Measurements from ENCODE around the gene WDR48. TPM values are rescaled to one million over a fixed set of nuclear protein-coding genes. Genes with fewer than 3 reads are reported as not detected.

Gene WDR48
- polyA plus RNA-seq, 1 donor (not counting 4 experiments of a cell fraction or from before 2014, with no cell fraction given), result 29.7 TPM

DNA sequence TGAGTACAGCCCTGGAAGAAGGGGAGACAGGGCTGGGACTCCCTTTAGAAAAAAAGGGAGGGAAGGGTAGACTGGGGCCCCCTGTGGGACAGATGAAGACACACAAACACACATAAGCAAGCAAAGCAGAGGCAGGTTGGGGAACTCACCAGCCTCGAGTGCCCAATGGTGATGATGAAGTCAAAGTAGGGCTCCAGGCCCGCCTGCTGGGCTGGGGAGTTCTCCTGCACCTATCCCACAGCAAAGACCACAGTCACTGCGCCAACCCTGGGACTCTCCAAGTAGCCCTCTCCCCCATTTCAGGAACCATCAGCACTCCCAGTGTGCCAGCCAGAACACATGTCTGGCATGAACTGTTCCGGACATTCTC lies 51.5 kb downstream of the WDR48 start:
- peaks cover 10% of the 10 kb centered on the region for H4K20me1 ChIP-seq (ENCODE audit: control insufficient read depth, extremely low read depth, insufficient read depth, low read length)
- DNase-seq (ENCODE audit: low read depth, low spot score) (no peak), FAIRE-seq (no peak)
- peaks cover 13 to 17% of the 10 kb centered on the region in 2 experiments for H3K36me3 ChIP-seq (ENCODE audit: control insufficient read depth in 2 of 2, extremely low read depth in 1 of 2, insufficient read depth in 2 of 2, low read length in 2 of 2)
- H3K4me2 ChIP-seq (ENCODE audit: control insufficient read depth, extremely low read depth, insufficient read depth, low read depth, low read length), result no peak overlapping the region
- no peaks in the 10 kb centered on the region for H3K9me3 ChIP-seq (ENCODE audit: control insufficient read depth, low read depth, low read length)
- no peaks in the 10 kb centered on the region for H3K27me3 ChIP-seq (ENCODE audit: control insufficient read depth, extremely low read depth, insufficient read depth, low read length)
- H3K9me1 ChIP-seq (ENCODE audit: control insufficient read depth, extremely low read depth, insufficient read depth, low read length), result peaks cover 2% of the 10 kb centered on the region
- dilution Hi-C loops (cut with MboI; ENCODE audit: extremely low pct_ligation_motif_present, low sequenced_read_pairs), result no loop called here
- peaks cover 15% of the 10 kb centered on the region for H3K4me1 ChIP-seq (ENCODE audit: control insufficient read depth, extremely low read depth, insufficient read depth, low read length)
- no peak overlapping the region for H3K27ac ChIP-seq (ENCODE audit: control insufficient read depth, insufficient read depth, low read length)
- no peak overlapping the region for H3K4me3 ChIP-seq (ENCODE audit: control insufficient read depth in 2 of 3, extremely low read depth in 1 of 3, insufficient read depth in 2 of 3, low read depth in 1 of 3, low read length in 3 of 3)
- no peak overlapping the region for H3K9ac ChIP-seq (ENCODE audit: control insufficient read depth, extremely low read depth, insufficient read depth, low read length)
- H3K79me2 ChIP-seq (ENCODE audit: control insufficient read depth, insufficient read depth, low read length), result peaks cover 40% of the 10 kb centered on the region
- H2AFZ ChIP-seq (ENCODE audit: control insufficient read depth, low read length), result no peak overlapping the region
- TF ChIP-seq, protein P1, sequence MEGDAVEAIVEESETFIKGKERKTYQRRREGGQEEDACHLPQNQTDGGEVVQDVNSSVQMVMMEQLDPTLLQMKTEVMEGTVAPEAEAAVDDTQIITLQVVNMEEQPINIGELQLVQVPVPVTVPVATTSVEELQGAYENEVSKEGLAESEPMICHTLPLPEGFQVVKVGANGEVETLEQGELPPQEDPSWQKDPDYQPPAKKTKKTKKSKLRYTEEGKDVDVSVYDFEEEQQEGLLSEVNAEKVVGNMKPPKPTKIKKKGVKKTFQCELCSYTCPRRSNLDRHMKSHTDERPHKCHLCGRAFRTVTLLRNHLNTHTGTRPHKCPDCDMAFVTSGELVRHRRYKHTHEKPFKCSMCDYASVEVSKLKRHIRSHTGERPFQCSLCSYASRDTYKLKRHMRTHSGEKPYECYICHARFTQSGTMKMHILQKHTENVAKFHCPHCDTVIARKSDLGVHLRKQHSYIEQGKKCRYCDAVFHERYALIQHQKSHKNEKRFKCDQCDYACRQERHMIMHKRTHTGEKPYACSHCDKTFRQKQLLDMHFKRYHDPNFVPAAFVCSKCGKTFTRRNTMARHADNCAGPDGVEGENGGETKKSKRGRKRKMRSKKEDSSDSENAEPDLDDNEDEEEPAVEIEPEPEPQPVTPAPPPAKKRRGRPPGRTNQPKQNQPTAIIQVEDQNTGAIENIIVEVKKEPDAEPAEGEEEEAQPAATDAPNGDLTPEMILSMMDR (optimal IDR thresholded peaks at IDR 0.05 in 1 of 3, IDR thresholded peaks at IDR 0.05 in 1 of 3, conservative IDR thresholded peaks at IDR 0.05 in 1 of 3; ENCODE audit: extremely low read depth in 1 of 3, insufficient read depth in 2 of 3, low read length in 3 of 3), result peak in 1 of 3 experiments; percentile 4
- no peak for TF ChIP-seq EZH2 (IDR thresholded peaks at IDR 0.05; ENCODE audit: low read length)

DNA sequence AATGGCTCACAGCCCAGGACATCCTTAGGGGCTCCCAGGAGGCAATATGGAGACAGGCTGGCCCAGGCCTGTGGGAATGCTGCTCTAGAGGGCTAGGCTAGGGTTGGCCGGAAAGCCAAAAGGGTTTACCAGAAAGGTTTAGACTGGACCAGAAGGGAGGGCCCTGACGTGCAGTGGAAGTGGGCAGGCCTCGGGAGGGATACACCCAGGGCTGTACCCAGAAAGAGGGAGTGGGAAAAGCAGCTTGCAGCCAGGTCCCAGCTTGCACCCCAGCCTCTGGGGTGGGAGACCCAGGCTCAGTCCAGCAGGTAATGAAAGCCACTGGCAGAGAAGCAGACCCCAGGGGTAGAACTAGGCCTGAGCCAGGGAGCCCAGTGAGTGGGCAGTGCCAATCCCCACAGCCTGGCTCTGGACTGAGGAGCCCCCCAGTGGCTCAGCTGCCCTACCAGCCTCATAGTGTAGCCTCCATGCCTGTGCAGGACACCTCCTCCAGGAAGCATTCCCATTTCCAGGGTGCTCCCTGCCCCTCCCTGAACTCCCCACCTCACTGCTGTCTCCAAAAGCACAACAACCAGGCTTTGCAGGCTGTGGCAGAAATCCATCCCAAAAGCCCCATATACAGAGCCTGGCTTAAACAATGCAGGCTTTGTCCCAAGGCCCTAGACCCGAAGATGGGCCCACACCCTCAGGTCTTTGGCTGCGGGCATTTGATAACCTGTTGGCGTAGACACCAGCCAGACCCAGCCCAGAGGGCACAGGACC lies 52.2 kb downstream of the WDR48 start:
- dilution Hi-C loops (cut with MboI; ENCODE audit: extremely low pct_ligation_motif_present, low sequenced_read_pairs), result no loop called here
- TF ChIP-seq, protein P1 (optimal IDR thresholded peaks at IDR 0.05 in 1 of 3, IDR thresholded peaks at IDR 0.05 in 1 of 3, conservative IDR thresholded peaks at IDR 0.05 in 1 of 3; ENCODE audit: extremely low read depth in 1 of 3, insufficient read depth in 2 of 3, low read length in 3 of 3), result no peak
- no peak for TF ChIP-seq EZH2 (IDR thresholded peaks at IDR 0.05; ENCODE audit: low read length)
- DNase-seq (ENCODE audit: low read depth, low spot score), result no peak
- Histone ChIP-seq H3K9me1 (ENCODE audit: control insufficient read depth, extremely low read depth, insufficient read depth, low read length) (peaks cover 2% of the 10 kb centered on the region), H4K20me1 (ENCODE audit: control insufficient read depth, extremely low read depth, insufficient read depth, low read length) (peaks cover 10% of the 10 kb centered on the region), H2AFZ (ENCODE audit: control insufficient read depth, low read length) (no peak overlapping the region), H3K4me2 (ENCODE audit: control insufficient read depth, extremely low read depth, insufficient read depth, low read depth, low read length) (no peak overlapping the region), H3K27me3 (ENCODE audit: control insufficient read depth, extremely low read depth, insufficient read depth, low read length) (no peaks in the 10 kb centered on the region), H3K4me3 (ENCODE audit: control insufficient read depth in 2 of 3, extremely low read depth in 1 of 3, insufficient read depth in 2 of 3, low read depth in 1 of 3, low read length in 3 of 3) (no peak overlapping the region), H3K36me3 (ENCODE audit: control insufficient read depth in 2 of 2, extremely low read depth in 1 of 2, insufficient read depth in 2 of 2, low read length in 2 of 2) (peaks cover 7 to 14% of the 10 kb centered on the region in 2 experiments), H3K4me1 (ENCODE audit: control insufficient read depth, extremely low read depth, insufficient read depth, low read length) (peaks cover 15% of the 10 kb centered on the region), H3K9ac (ENCODE audit: control insufficient read depth, extremely low read depth, insufficient read depth, low read length) (no peak overlapping the region), H3K9me3 (ENCODE audit: control insufficient read depth, low read depth, low read length) (no peaks in the 10 kb centered on the region), H3K27ac (ENCODE audit: control insufficient read depth, insufficient read depth, low read length) (no peak overlapping the region), H3K79me2 (ENCODE audit: control insufficient read depth, insufficient read depth, low read length) (peaks cover 40% of the 10 kb centered on the region)
- no peak for FAIRE-seq
